Chondrocyte (in vitro differentiated cells): Measurements from ENCODE around the gene ISM2. TPM values are rescaled to one million over a fixed set of nuclear protein-coding genes. Genes with fewer than 3 reads are reported as not detected.

Source experiments
- DNase-seq: peaks from one replicate; pipeline ENCODE4 v3.0.0; 2021; ENCODE audit warnings: mixed read lengths, low spot score
- H3K27ac Mint-ChIP-seq: one replicate; pipeline ENCODE4 v1.8.0; 2021; ENCODE audit warnings: mild to moderate bottlenecking, moderate library complexity, mixed read lengths; ENCODE audit not compliant: unreplicated experiment
- H3K27me3 Mint-ChIP-seq: 2 replicates; pipeline ENCODE4 v1.8.0; 2021; ENCODE audit warnings: low read depth, mixed read lengths
- H3K36me3 Mint-ChIP-seq: 2 replicates; pipeline ENCODE4 v1.8.0; 2021; ENCODE audit warnings: low read depth, mixed read lengths
- H3K4me1 Mint-ChIP-seq: 2 replicates; pipeline ENCODE4 v1.8.0; 2021; ENCODE audit warnings: low read depth, mild to moderate bottlenecking, mixed read lengths
- H3K4me3 Mint-ChIP-seq: one replicate; pipeline ENCODE4 v1.8.0; 2021; ENCODE audit warnings: mild to moderate bottlenecking, moderate library complexity, mixed read lengths; ENCODE audit not compliant: unreplicated experiment
- H3K9me3 Mint-ChIP-seq: 2 replicates; pipeline ENCODE4 v1.8.0; 2021; ENCODE audit warnings: low read depth, mixed read lengths
- CTCF ChIP-seq: fragments of 200-600 bp; sonication (generic); IDR thresholded peaks from 2 replicates; pipeline ENCODE4 v1.5.0; 2021; ENCODE audit warnings: antibody characterized with exemption, mild to moderate bottlenecking, moderate library complexity
- total RNA-seq: library from RNA; stranded (reverse); gene quantifications from 3 replicates; pipeline ENCODE4 v1.2.1, GENCODE V29; 2021

The ISM2 gene
- total RNA-seq, 1 donor from 2014 or later = 0.20 TPM

GRCh38 chr14:77495334-77495733 lies 3.3 kb downstream of the ISM2 start:
- no peak for DNase-seq
- Mint-ChIP-seq H3K4me3 (no peak overlapping the region), H3K4me1 (peaks cover 4% of the 10 kb centered on the region), H3K9me3 (no peaks in the 10 kb centered on the region), H3K27me3 (peaks cover 11% of the 10 kb centered on the region), H3K27ac (no peak overlapping the region), H3K36me3 (no peaks in the 10 kb centered on the region)
- TF ChIP-seq CTCF = no peak

DNA sequence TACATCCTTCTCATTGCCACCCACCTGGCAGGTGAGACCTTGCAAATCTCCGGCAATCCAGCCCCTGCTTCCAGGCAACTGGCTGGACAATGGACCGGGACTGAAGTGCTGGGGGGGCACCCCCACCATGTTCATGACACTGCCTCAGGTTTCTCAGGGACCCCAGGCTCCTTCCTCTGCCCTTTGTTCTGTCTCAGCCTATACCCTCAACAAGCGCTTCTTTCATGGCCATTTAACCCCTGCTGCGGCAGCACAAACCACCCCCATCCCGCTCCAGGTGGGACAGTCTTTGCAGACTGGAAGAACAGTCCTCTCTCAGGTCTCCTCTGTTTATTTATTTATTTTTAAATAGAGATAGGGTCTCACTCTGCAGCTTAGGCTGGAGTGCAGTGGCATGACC lies 7.6 kb downstream of the ISM2 start:
- H3K4me3 Mint-ChIP-seq = no peak overlapping the region
- no peak for DNase-seq
- no peak for TF ChIP-seq CTCF
- H3K27ac Mint-ChIP-seq = no peak overlapping the region
- H3K27me3 Mint-ChIP-seq = no peaks in the 10 kb centered on the region
- no peaks in the 10 kb centered on the region for H3K36me3 Mint-ChIP-seq
- no peaks in the 10 kb centered on the region for H3K4me1 Mint-ChIP-seq
- no peaks in the 10 kb centered on the region for H3K9me3 Mint-ChIP-seq

DNA sequence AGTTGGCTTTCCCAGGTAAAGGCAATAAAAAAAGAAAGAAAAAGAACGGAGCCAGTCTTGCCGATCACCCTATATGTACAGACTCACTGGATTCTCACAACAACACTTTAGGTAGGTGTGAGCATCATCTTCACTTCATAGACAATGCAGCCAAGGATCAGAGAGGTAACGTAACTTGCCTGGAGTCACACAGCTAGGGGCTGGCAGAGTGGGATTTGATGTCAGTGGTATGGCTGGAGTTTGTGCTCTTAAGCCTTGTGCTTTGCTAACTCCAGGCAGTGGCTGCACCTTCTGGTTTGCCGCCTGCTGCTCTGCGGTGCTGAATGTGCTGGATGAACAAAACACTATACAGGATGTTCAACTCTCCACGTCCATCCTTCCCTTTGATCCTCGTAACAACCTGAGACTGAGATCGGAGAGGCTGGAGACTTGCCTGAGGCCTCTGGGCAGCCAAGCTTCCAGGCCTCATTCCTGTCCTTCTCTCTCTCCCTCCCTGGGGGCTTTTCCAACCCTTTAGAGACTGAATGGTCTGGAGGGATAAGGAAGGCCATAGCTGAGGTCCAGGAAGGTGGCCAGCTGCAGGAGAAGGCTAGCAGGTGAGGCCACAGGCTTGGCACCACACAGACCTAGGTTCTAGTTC lies 8.1 kb downstream of the ISM2 start:
- H3K27ac Mint-ChIP-seq = no peak overlapping the region
- DNase-seq = no peak
- no peaks in the 10 kb centered on the region for H3K4me1 Mint-ChIP-seq

DNA sequence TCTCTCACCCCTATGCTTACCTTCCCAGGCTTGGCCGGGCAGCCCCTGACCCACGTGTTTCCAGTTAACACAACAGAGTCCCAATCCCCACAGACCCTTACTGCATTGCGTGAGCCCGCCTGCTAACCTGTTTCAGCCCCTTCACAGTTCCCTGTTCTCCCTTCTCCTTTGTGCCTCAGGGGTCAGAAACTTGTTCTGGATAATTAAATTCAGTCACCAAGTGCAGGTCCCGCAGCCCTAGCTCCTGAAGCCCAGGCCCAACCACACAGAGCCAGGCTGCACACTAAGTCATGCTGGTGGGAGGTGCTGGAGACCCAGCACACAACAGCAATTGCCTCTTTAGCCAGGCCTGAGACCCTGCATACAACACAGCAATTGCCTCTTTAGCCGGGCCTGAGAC lies 9.6 kb downstream of the ISM2 start:
- Mint-ChIP-seq H3K9me3 (no peaks in the 10 kb centered on the region), H3K4me1 (no peaks in the 10 kb centered on the region), H3K36me3 (no peaks in the 10 kb centered on the region), H3K27ac (no peak overlapping the region), H3K27me3 (no peaks in the 10 kb centered on the region), H3K4me3 (no peak overlapping the region)
- no peak for TF ChIP-seq CTCF
- DNase-seq = no peak

More for the DNA sequence above, 8.1 kb downstream of the ISM2 start:
- Mint-ChIP-seq H3K27me3 (no peaks in the 10 kb centered on the region), H3K36me3 (no peaks in the 10 kb centered on the region), H3K9me3 (no peaks in the 10 kb centered on the region), H3K4me3 (no peak overlapping the region)
- no peak for TF ChIP-seq CTCF

DNA sequence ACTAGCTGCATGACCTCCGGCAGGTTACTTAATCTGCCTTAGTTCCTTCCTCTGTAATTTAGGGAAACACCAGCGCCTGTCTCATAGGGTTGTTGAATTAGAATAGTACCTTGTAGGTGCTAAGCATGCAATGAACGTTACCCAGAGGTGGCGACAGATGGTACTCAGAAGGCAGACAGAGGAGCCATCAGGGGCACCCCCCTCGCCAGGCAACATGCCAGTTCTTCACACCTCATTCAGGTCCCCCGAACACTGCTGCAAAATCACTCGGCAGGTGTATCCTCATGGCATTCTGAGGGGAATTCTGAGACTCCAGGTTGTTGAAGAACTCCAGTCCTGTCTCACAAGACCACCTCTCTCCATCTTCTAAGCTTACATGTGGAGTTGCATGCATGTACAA lies 10.1 kb downstream of the ISM2 start:
- no peak for TF ChIP-seq CTCF
- Mint-ChIP-seq H3K27ac (no peak overlapping the region), H3K27me3 (no peaks in the 10 kb centered on the region), H3K9me3 (no peaks in the 10 kb centered on the region), H3K4me3 (no peak overlapping the region), H3K36me3 (no peaks in the 10 kb centered on the region), H3K4me1 (no peaks in the 10 kb centered on the region)
- DNase-seq = no peak
